ENCODE results near the gene YBX2. TPM values are rescaled to one million over a fixed set of nuclear protein-coding genes. Genes with fewer than 3 reads are reported as not detected.
A peak's percentile ranks its signal among the peaks of the same experiment; 100 is the strongest.

Gene YBX2
- polyA plus RNA-seq, 1 donor (not counting 4 experiments of a cell fraction or from before 2014, with no cell fraction given): 0.05 TPM

GRCh38 chr17:7249830-7250229 is 44.6 kb downstream of the YBX2 start:
- TF ChIP-seq CTCF (optimal IDR thresholded peaks at IDR 0.05 in 1 of 3, IDR thresholded peaks at IDR 0.05 in 1 of 3, conservative IDR thresholded peaks at IDR 0.05 in 1 of 3; ENCODE audit: extremely low read depth in 1 of 3, insufficient read depth in 2 of 3, low read length in 3 of 3) (no peak), EZH2 (IDR thresholded peaks at IDR 0.05; ENCODE audit: low read length) (no peak)
- dilution Hi-C loops (cut with MboI; ENCODE audit: extremely low pct_ligation_motif_present, low sequenced_read_pairs): no loop called here
- peak overlapping the region; percentile 80 to 94 (median 92) for H3K4me3 ChIP-seq (ENCODE audit: control insufficient read depth in 2 of 3, extremely low read depth in 1 of 3, insufficient read depth in 2 of 3, low read depth in 1 of 3, low read length in 3 of 3)
- no peaks in the 10 kb centered on the region for H4K20me1 ChIP-seq (ENCODE audit: control insufficient read depth, extremely low read depth, insufficient read depth, low read length)
- no peak for FAIRE-seq
- H2AFZ ChIP-seq (ENCODE audit: control insufficient read depth, low read length): no peak overlapping the region
- no peaks in the 10 kb centered on the region for H3K27me3 ChIP-seq (ENCODE audit: control insufficient read depth, extremely low read depth, insufficient read depth, low read length)
- DNase-seq (ENCODE audit: low read depth, low spot score): no peak
- H3K4me2 ChIP-seq (ENCODE audit: control insufficient read depth, extremely low read depth, insufficient read depth, low read depth, low read length): peak overlapping the region; percentile 98
- peaks cover 61% of the 10 kb centered on the region for H3K79me2 ChIP-seq (ENCODE audit: control insufficient read depth, insufficient read depth, low read length)
- H3K9ac ChIP-seq (ENCODE audit: control insufficient read depth, extremely low read depth, insufficient read depth, low read length): peak overlapping the region; percentile 94
- H3K4me1 ChIP-seq (ENCODE audit: control insufficient read depth, extremely low read depth, insufficient read depth, low read length): peaks cover 18% of the 10 kb centered on the region
- H3K9me1 ChIP-seq (ENCODE audit: control insufficient read depth, extremely low read depth, insufficient read depth, low read length): no peaks in the 10 kb centered on the region
- peaks cover 16 to 22% of the 10 kb centered on the region in 2 experiments for H3K36me3 ChIP-seq (ENCODE audit: control insufficient read depth in 2 of 2, extremely low read depth in 1 of 2, insufficient read depth in 2 of 2, low read length in 2 of 2)
- no peaks in the 10 kb centered on the region for H3K9me3 ChIP-seq (ENCODE audit: control insufficient read depth, low read depth, low read length)
- H3K27ac ChIP-seq (ENCODE audit: control insufficient read depth, insufficient read depth, low read length): no peak overlapping the region

GRCh38 chr17:7249214-7249613 is 45.2 kb downstream of the YBX2 start:
- FAIRE-seq: no peak
- H3K36me3 ChIP-seq (ENCODE audit: control insufficient read depth in 2 of 2, extremely low read depth in 1 of 2, insufficient read depth in 2 of 2, low read length in 2 of 2): peaks cover 15 to 20% of the 10 kb centered on the region in 2 experiments
- no peak overlapping the region for H3K9ac ChIP-seq (ENCODE audit: control insufficient read depth, extremely low read depth, insufficient read depth, low read length)
- H4K20me1 ChIP-seq (ENCODE audit: control insufficient read depth, extremely low read depth, insufficient read depth, low read length): no peaks in the 10 kb centered on the region
- H3K27ac ChIP-seq (ENCODE audit: control insufficient read depth, insufficient read depth, low read length): no peak overlapping the region
- H3K4me2 ChIP-seq (ENCODE audit: control insufficient read depth, extremely low read depth, insufficient read depth, low read depth, low read length): peak overlapping the region; percentile 31
- H3K4me3 ChIP-seq (ENCODE audit: control insufficient read depth in 2 of 3, extremely low read depth in 1 of 3, insufficient read depth in 2 of 3, low read depth in 1 of 3, low read length in 3 of 3): peak overlapping the region in 1 of 3 experiments; percentile 17
- DNase-seq (ENCODE audit: low read depth, low spot score): no peak
- H3K79me2 ChIP-seq (ENCODE audit: control insufficient read depth, insufficient read depth, low read length): peaks cover 60% of the 10 kb centered on the region
- dilution Hi-C loops (cut with MboI; ENCODE audit: extremely low pct_ligation_motif_present, low sequenced_read_pairs): no loop called here
- H3K9me3 ChIP-seq (ENCODE audit: control insufficient read depth, low read depth, low read length): no peaks in the 10 kb centered on the region
- TF ChIP-seq EZH2 (IDR thresholded peaks at IDR 0.05; ENCODE audit: low read length) (no peak), CTCF (optimal IDR thresholded peaks at IDR 0.05 in 1 of 3, IDR thresholded peaks at IDR 0.05 in 1 of 3, conservative IDR thresholded peaks at IDR 0.05 in 1 of 3; ENCODE audit: extremely low read depth in 1 of 3, insufficient read depth in 2 of 3, low read length in 3 of 3) (no peak)
- peaks cover 18% of the 10 kb centered on the region for H3K4me1 ChIP-seq (ENCODE audit: control insufficient read depth, extremely low read depth, insufficient read depth, low read length)
- H2AFZ ChIP-seq (ENCODE audit: control insufficient read depth, low read length): no peak overlapping the region
- H3K9me1 ChIP-seq (ENCODE audit: control insufficient read depth, extremely low read depth, insufficient read depth, low read length): no peaks in the 10 kb centered on the region
- H3K27me3 ChIP-seq (ENCODE audit: control insufficient read depth, extremely low read depth, insufficient read depth, low read length): no peaks in the 10 kb centered on the region
